Measurements from ENCODE around the gene FGGY. TPM values are rescaled to one million over a fixed set of nuclear protein-coding genes. Genes with fewer than 3 reads are reported as not detected.
A peak's percentile ranks its signal among the peaks of the same experiment; 100 is the strongest.

Gene FGGY
- total RNA-seq, 1 donor: 24.6 TPM

- peak overlapping the region; percentile 33 for H3K27ac ChIP-seq (ENCODE audit: low read depth, low read length)
- TF ChIP-seq CTCF (IDR thresholded peaks at IDR 0.05; ENCODE audit: extremely low read depth, low read depth, low read length): no peak
- peaks cover 22% of the 10 kb centered on the region for H3K4me1 ChIP-seq (ENCODE audit: insufficient read depth, low read length)
- no peaks in the 10 kb centered on the region for H3K36me3 ChIP-seq (ENCODE audit: insufficient read depth, low read length)
- H3K9me3 ChIP-seq (ENCODE audit: low read depth, low read length): no peaks in the 10 kb centered on the region
- peak; percentile 29 for DNase-seq (ENCODE audit: insufficient read length, low spot score, missing footprints)
- no peaks in the 10 kb centered on the region for H3K79me2 ChIP-seq (ENCODE audit: insufficient read depth, low read length)
- no peaks in the 10 kb centered on the region for H4K20me1 ChIP-seq (ENCODE audit: insufficient read depth, low read length)
- no peak overlapping the region for H3K4me3 ChIP-seq (ENCODE audit: insufficient read depth, low read length)
- H3K27me3 ChIP-seq (ENCODE audit: insufficient read depth, low read length): no peaks in the 10 kb centered on the region
- peak overlapping the region; percentile 35 for H3K4me2 ChIP-seq (ENCODE audit: insufficient read depth, low read length)
- no peak overlapping the region for H2AFZ ChIP-seq (ENCODE audit: low read length)
Measured at GRCh38 chr1:59738152-59738551, 441.3 kb downstream of the FGGY start.

DNA sequence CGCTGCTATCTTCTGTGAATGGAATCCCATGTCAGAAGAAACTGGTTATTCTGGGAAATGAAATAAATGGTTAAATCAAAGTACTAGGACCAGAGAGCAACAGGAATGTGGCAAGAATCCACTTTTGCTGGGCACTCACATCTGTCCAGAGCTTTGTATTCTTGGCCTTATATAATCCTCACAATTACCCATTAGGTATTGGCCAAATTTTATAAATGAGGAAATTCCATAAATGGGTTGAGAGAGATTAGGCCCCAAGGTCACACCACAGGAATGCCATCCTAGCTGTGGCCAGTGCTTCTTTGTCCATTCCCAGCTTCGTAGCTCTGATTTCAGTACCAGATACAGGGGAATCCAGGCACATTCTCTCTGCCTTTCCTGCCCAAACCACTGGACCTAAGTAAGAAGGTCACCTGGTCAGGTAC, 441.7 kb downstream of the FGGY start:
- peak; percentile 56 for DNase-seq (ENCODE audit: insufficient read length, low spot score, missing footprints)
- Histone ChIP-seq H3K27ac (ENCODE audit: low read depth, low read length) (peak overlapping the region; percentile 33), H3K4me2 (ENCODE audit: insufficient read depth, low read length) (peak overlapping the region; percentile 35), H3K36me3 (ENCODE audit: insufficient read depth, low read length) (no peaks in the 10 kb centered on the region), H4K20me1 (ENCODE audit: insufficient read depth, low read length) (no peaks in the 10 kb centered on the region), H3K27me3 (ENCODE audit: insufficient read depth, low read length) (no peaks in the 10 kb centered on the region), H3K4me3 (ENCODE audit: insufficient read depth, low read length) (no peak overlapping the region), H3K9me3 (ENCODE audit: low read depth, low read length) (no peaks in the 10 kb centered on the region), H3K4me1 (ENCODE audit: insufficient read depth, low read length) (peaks cover 21% of the 10 kb centered on the region), H3K79me2 (ENCODE audit: insufficient read depth, low read length) (no peaks in the 10 kb centered on the region), H2AFZ (ENCODE audit: low read length) (peak overlapping the region; percentile 2)
- TF ChIP-seq CTCF (IDR thresholded peaks at IDR 0.05; ENCODE audit: extremely low read depth, low read depth, low read length): no peak

GRCh38 chr1:59739111-59739510, 442.2 kb downstream of the FGGY start:
- Histone ChIP-seq H2AFZ (ENCODE audit: low read length) (peak overlapping the region; percentile 2), H3K27ac (ENCODE audit: low read depth, low read length) (peak overlapping the region; percentile 33), H3K4me3 (ENCODE audit: insufficient read depth, low read length) (no peak overlapping the region), H3K27me3 (ENCODE audit: insufficient read depth, low read length) (no peaks in the 10 kb centered on the region), H4K20me1 (ENCODE audit: insufficient read depth, low read length) (no peaks in the 10 kb centered on the region), H3K4me2 (ENCODE audit: insufficient read depth, low read length) (peak overlapping the region; percentile 35), H3K36me3 (ENCODE audit: insufficient read depth, low read length) (no peaks in the 10 kb centered on the region), H3K79me2 (ENCODE audit: insufficient read depth, low read length) (no peaks in the 10 kb centered on the region), H3K9me3 (ENCODE audit: low read depth, low read length) (no peaks in the 10 kb centered on the region), H3K4me1 (ENCODE audit: insufficient read depth, low read length) (peaks cover 19% of the 10 kb centered on the region)
- TF ChIP-seq CTCF (IDR thresholded peaks at IDR 0.05; ENCODE audit: extremely low read depth, low read depth, low read length): no peak
- no peak for DNase-seq (ENCODE audit: insufficient read length, low spot score, missing footprints)

DNA sequence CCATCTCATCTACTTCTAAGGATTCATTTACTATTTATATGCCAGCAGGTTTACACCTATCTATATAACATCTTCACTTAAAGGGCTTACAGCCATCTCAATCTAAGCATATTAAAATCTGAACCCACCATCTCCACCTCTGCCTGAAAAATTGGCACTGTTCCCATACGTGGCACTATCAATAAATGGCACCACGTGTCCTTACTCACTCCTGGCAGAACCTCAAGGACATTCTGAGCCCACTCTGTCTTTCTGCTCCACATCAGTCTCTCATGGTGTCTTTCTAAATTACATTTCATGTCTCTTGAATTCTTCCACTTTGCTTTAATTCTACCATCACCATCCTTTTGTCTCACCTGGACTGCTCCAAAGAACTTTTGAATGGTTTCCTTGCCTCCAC, 445.6 kb downstream of the FGGY start:
- H4K20me1 ChIP-seq (ENCODE audit: insufficient read depth, low read length): no peaks in the 10 kb centered on the region
- no peaks in the 10 kb centered on the region for H3K79me2 ChIP-seq (ENCODE audit: insufficient read depth, low read length)
- peaks cover 19% of the 10 kb centered on the region for H3K4me1 ChIP-seq (ENCODE audit: insufficient read depth, low read length)
- H3K4me2 ChIP-seq (ENCODE audit: insufficient read depth, low read length): no peak overlapping the region
- no peak overlapping the region for H2AFZ ChIP-seq (ENCODE audit: low read length)
- H3K27me3 ChIP-seq (ENCODE audit: insufficient read depth, low read length): no peaks in the 10 kb centered on the region
- H3K9me3 ChIP-seq (ENCODE audit: low read depth, low read length): no peaks in the 10 kb centered on the region
- H3K4me3 ChIP-seq (ENCODE audit: insufficient read depth, low read length): no peak overlapping the region
- no peak for TF ChIP-seq CTCF (IDR thresholded peaks at IDR 0.05; ENCODE audit: extremely low read depth, low read depth, low read length)
- no peak for DNase-seq (ENCODE audit: insufficient read length, low spot score, missing footprints)
- no peak overlapping the region for H3K27ac ChIP-seq (ENCODE audit: low read depth, low read length)
- no peaks in the 10 kb centered on the region for H3K36me3 ChIP-seq (ENCODE audit: insufficient read depth, low read length)

All from osteoblast (primary cell).